Activated CD4-positive, alpha-beta T cell treated with anti-CD3 and anti-CD28 coated beads, Interleukin-2, Interleukin-6, amounts not matched to agents 100 ng/mL and 50 ng/mL, durations not matched to agents 16 hours and 8 hours (primary cell): ENCODE data around the gene ASXL1.
A peak's percentile ranks its signal among the peaks of the same experiment; 100 is the strongest.

Source experiments
- DNase-seq: peaks from one replicate; pipeline ENCODE4 v3.0.0-alpha.2; 2020

ASXL1 gene

DNA sequence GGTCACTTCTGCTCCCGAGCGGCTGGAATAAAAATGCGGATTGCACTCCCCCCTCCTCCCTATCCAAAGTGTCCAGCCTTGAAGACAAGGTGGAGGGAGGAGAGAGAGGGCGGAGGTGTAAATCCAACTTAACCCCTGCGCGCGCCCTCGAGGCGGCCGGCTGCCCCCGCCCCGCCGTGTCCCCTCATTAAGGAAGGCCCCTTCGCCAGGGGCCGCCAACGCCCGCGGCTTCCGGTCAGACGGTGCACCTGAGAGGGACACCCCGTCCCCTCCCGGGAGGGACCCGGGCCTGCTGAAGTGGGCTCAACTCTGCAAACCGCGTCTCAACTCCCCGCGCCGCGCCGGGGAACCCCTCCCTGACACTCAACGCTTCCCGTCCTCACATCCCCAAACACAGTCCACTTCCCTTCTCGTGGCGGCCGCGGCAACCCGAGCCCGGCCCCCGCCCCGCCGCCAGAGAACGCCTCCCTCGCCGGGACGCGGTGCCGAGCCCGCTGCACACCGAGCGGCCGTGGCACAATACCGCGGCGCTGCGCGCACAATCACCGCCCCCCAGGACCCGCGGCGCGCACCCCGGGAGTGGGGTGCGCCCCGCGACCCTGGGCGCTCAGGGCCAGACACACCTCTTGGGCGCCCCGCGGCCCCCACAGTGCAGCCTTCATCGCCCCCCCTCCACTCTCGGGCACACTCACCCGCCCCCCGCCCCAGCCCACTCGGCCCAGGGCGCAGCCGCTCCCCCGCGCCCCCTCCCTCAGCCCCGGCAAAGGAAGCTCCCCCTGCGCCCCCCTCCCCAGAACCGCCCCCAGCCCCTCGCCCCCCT is 124.5 kb downstream of the ASXL1 start:
- peak; percentile 8 for DNase-seq

GRCh38 chr20:32483351-32484224 is 125.5 kb downstream of the ASXL1 start:
- peak; percentile 45 for DNase-seq

DNA sequence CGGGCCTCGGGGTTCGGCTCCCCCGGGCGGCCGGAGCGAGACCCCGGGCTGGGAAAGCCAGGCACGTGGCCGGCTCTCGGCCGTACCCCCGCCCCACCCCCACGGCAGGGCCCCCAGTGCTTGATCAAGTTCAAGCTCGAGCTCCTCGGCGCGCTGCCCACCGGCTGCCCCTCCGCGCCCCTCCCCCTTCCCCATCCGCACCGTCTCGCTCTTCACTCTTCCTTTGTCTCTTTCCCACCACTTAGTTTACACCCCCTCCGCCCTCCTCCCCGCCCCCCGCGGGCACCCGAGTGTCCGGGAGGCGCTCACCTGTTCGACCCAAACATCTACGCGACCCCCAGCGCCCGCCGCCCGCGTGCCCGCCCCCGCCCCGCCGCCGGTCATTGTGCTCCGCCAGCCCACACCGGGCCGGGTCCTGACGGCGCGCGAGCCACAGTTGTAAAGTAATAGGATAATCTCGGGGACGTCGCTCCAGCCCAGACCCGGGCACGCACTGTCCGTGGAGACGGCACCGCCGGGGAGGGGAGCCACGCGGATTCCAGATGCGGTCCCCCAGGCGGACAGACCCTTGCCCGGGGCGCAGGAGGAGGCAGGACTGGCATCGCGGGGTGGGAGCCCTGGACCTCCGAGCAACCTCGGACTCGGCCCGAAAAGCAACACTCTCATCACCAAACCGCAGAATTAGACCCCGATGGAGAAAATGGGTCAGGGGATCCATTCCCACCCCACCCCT is 126.3 kb downstream of the ASXL1 start:
- DNase-seq, result peak; percentile 14

GRCh38 chr20:32484958-32485769 is 127.0 kb downstream of the ASXL1 start:
- peak; percentile 88 for DNase-seq

GRCh38 chr20:32485770-32486478 is 127.8 kb downstream of the ASXL1 start:
- DNase-seq, result no peak

- no peak for DNase-seq
Observed at GRCh38 chr20:32487381-32487780, 129.2 kb downstream of the ASXL1 start.

- DNase-seq, result no peak
Observed at GRCh38 chr20:32488066-32488838, 130.1 kb downstream of the ASXL1 start.
